ENCODE data around the gene OSBPL1A. TPM values are rescaled to one million over a fixed set of nuclear protein-coding genes. Genes with fewer than 3 reads are reported as not detected.

OSBPL1A gene
- total RNA-seq, 2 experiments from 2014 or later, result 2.9 to 3.4 TPM

- no peak overlapping the region for H3K4me3 Mint-ChIP-seq
- CTCF ChIA-PET, result no interaction called here
- H3K36me3 Mint-ChIP-seq (ENCODE audit: low read depth), result no peaks in the 10 kb centered on the region
- no peak for DNase-seq
- no peak for ATAC-seq
- peaks cover 3% of the 10 kb centered on the region for H3K4me1 Mint-ChIP-seq
- H3K27ac Mint-ChIP-seq, result no peak overlapping the region
- peaks cover 2% of the 10 kb centered on the region for H3K9me3 Mint-ChIP-seq (ENCODE audit: low read depth)
- POLR2A ChIA-PET, result no interaction called here
- peaks cover 28% of the 10 kb centered on the region for H3K27me3 Mint-ChIP-seq
- intact Hi-C loops (cut with DNase I, micrococcal nuclease), result no loop called here
Measured at GRCh38 chr18:24267878-24268277, 129.7 kb downstream of the OSBPL1A start.

GRCh38 chr18:24266131-24266530, 131.5 kb downstream of the OSBPL1A start:
- peaks cover 20% of the 10 kb centered on the region for H3K27me3 Mint-ChIP-seq
- no peaks in the 10 kb centered on the region for H3K4me1 Mint-ChIP-seq
- no peaks in the 10 kb centered on the region for H3K36me3 Mint-ChIP-seq (ENCODE audit: low read depth)
- H3K4me3 Mint-ChIP-seq, result no peak overlapping the region
- H3K9me3 Mint-ChIP-seq (ENCODE audit: low read depth), result peaks cover 2% of the 10 kb centered on the region
- DNase-seq (no peak), ATAC-seq (no peak)
- ChIA-PET POLR2A (no interaction called here), CTCF (no interaction called here)
- intact Hi-C loops (cut with DNase I, micrococcal nuclease), result no loop called here
- H3K27ac Mint-ChIP-seq, result no peak overlapping the region

- DNase-seq (no peak), ATAC-seq (no peak)
- peaks cover 2% of the 10 kb centered on the region for H3K9me3 Mint-ChIP-seq (ENCODE audit: low read depth)
- intact Hi-C loops (cut with DNase I, micrococcal nuclease), result no loop called here
- CTCF ChIA-PET, result no interaction called here
- H3K36me3 Mint-ChIP-seq (ENCODE audit: low read depth), result no peaks in the 10 kb centered on the region
- no peak overlapping the region for H3K4me3 Mint-ChIP-seq
- H3K4me1 Mint-ChIP-seq, result no peaks in the 10 kb centered on the region
- no peak overlapping the region for H3K27ac Mint-ChIP-seq
- POLR2A ChIA-PET, result no interaction called here
- peaks cover 15% of the 10 kb centered on the region for H3K27me3 Mint-ChIP-seq
Measured at GRCh38 chr18:24265502-24266064, 132.0 kb downstream of the OSBPL1A start.

- intact Hi-C loops (cut with DNase I, micrococcal nuclease), result no loop called here
- H3K4me1 Mint-ChIP-seq, result no peaks in the 10 kb centered on the region
- no peak for DNase-seq
- POLR2A ChIA-PET, result interaction anchor here (0.7 kb wide), 1 partner anchor 626 kb away, joined by 3 read pairs; no protein-coding TSS in a partner anchor
- CTCF ChIA-PET, result interaction anchor here (0.8 kb wide), 1 partner anchor 26 kb away, joined by 3 read pairs; no protein-coding TSS in a partner anchor
- no peak overlapping the region for H3K27ac Mint-ChIP-seq
- peaks cover 2% of the 10 kb centered on the region for H3K9me3 Mint-ChIP-seq (ENCODE audit: low read depth)
- ATAC-seq, result no peak
- no peak overlapping the region for H3K4me3 Mint-ChIP-seq
- peaks cover 4% of the 10 kb centered on the region for H3K27me3 Mint-ChIP-seq
- H3K36me3 Mint-ChIP-seq (ENCODE audit: low read depth), result no peaks in the 10 kb centered on the region
Measured at GRCh38 chr18:24263050-24263449, 134.6 kb downstream of the OSBPL1A start.

- no peak overlapping the region for H3K4me3 Mint-ChIP-seq
- intact Hi-C loops (cut with DNase I, micrococcal nuclease), result no loop called here
- DNase-seq (no peak), ATAC-seq (no peak)
- H3K9me3 Mint-ChIP-seq (ENCODE audit: low read depth), result peaks cover 2% of the 10 kb centered on the region
- no peaks in the 10 kb centered on the region for H3K36me3 Mint-ChIP-seq (ENCODE audit: low read depth)
- POLR2A ChIA-PET, result no interaction called here
- CTCF ChIA-PET, result interaction anchor here (0.8 kb wide), 1 partner anchor 27 kb away, joined by 3 read pairs; no protein-coding TSS in a partner anchor
- H3K27ac Mint-ChIP-seq, result no peak overlapping the region
- H3K4me1 Mint-ChIP-seq, result no peaks in the 10 kb centered on the region
- H3K27me3 Mint-ChIP-seq, result peaks cover 4% of the 10 kb centered on the region
Measured at GRCh38 chr18:24262087-24262486, 135.5 kb downstream of the OSBPL1A start.

GRCh38 chr18:24259869-24260641, 137.6 kb downstream of the OSBPL1A start:
- POLR2A ChIA-PET, result no interaction called here

DNA sequence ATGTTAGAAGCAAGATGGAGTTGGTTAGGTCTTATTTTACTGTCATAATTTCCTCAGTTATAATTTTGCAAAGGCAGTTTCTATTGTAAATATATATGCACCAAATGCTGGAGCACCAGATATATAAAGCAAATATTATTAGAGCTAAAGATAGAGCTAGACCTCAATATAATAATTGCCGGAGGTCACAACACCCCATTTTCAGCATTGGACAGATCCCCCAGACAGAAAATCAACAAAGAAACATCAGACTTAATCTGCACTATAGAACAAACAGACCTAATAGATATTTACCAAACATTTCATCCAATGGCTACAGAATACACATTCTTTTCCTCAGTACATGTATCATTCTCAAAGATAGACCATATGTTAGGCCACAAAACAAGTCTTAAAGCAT, 143.6 kb downstream of the OSBPL1A start:
- Mint-ChIP-seq H3K9me3 (ENCODE audit: low read depth) (no peaks in the 10 kb centered on the region), H3K4me1 (no peaks in the 10 kb centered on the region), H3K27ac (no peak overlapping the region), H3K36me3 (ENCODE audit: low read depth) (no peaks in the 10 kb centered on the region), H3K27me3 (peaks cover 4% of the 10 kb centered on the region), H3K4me3 (no peak overlapping the region)
- ATAC-seq (no peak), DNase-seq (no peak)
- intact Hi-C loops (cut with DNase I, micrococcal nuclease), result no loop called here
- ChIA-PET CTCF (no interaction called here), POLR2A (no interaction called here)

More at GRCh38 chr18:24259869-24260641, 137.6 kb downstream of the OSBPL1A start:
- Mint-ChIP-seq H3K9me3 (ENCODE audit: low read depth) (no peaks in the 10 kb centered on the region), H3K4me1 (no peaks in the 10 kb centered on the region), H3K27me3 (no peaks in the 10 kb centered on the region), H3K27ac (no peak overlapping the region), H3K4me3 (no peak overlapping the region), H3K36me3 (ENCODE audit: low read depth) (no peaks in the 10 kb centered on the region)
- CTCF ChIA-PET, result no interaction called here
- DNase-seq (no peak), ATAC-seq (no peak)
- intact Hi-C loops (cut with DNase I, micrococcal nuclease), result no loop called here

DNA sequence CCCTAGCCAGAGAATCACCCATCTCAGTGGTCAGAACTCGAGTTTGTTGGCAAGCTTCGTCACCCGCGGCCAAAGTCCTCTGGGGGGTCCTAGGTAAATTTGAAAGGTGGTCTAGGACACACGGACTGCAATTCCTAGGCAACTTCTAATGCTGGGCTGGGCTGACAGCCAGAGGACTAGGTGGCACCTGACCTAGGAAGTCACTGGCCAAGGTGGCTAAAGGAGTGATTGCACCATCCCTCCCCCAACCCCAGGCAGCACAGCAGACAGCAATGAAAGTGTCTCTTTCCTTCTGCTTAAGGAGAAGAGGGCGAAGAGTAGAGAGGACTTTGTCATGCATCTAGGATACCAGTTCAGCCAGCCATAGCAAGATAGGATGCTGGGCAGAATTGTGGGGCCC, 147.9 kb downstream of the OSBPL1A start:
- H3K4me1 Mint-ChIP-seq, result peaks cover 3% of the 10 kb centered on the region
- no peaks in the 10 kb centered on the region for H3K9me3 Mint-ChIP-seq (ENCODE audit: low read depth)
- ChIA-PET POLR2A (no interaction called here), CTCF (no interaction called here)
- peaks cover 7% of the 10 kb centered on the region for H3K27me3 Mint-ChIP-seq
- H3K27ac Mint-ChIP-seq, result no peak overlapping the region
- DNase-seq (no peak), ATAC-seq (no peak)
- H3K36me3 Mint-ChIP-seq (ENCODE audit: low read depth), result no peaks in the 10 kb centered on the region
- no peak overlapping the region for H3K4me3 Mint-ChIP-seq
- intact Hi-C loops (cut with DNase I, micrococcal nuclease), result no loop called here

- no peak overlapping the region for H3K27ac Mint-ChIP-seq
- ATAC-seq (no peak), DNase-seq (no peak)
- H3K9me3 Mint-ChIP-seq (ENCODE audit: low read depth), result no peaks in the 10 kb centered on the region
- H3K4me1 Mint-ChIP-seq, result peaks cover 3% of the 10 kb centered on the region
- ChIA-PET POLR2A (no interaction called here), CTCF (no interaction called here)
- peaks cover 7% of the 10 kb centered on the region for H3K27me3 Mint-ChIP-seq
- intact Hi-C loops (cut with DNase I, micrococcal nuclease), result no loop called here
- H3K36me3 Mint-ChIP-seq (ENCODE audit: low read depth), result no peaks in the 10 kb centered on the region
- H3K4me3 Mint-ChIP-seq, result no peak overlapping the region
Measured at GRCh38 chr18:24248359-24248758, 149.3 kb downstream of the OSBPL1A start.

- Mint-ChIP-seq H3K4me3 (no peak overlapping the region), H3K9me3 (ENCODE audit: low read depth) (no peaks in the 10 kb centered on the region), H3K27me3 (peaks cover 3% of the 10 kb centered on the region), H3K4me1 (peaks cover 3% of the 10 kb centered on the region), H3K36me3 (ENCODE audit: low read depth) (no peaks in the 10 kb centered on the region), H3K27ac (no peak overlapping the region)
- ChIA-PET POLR2A (no interaction called here), CTCF (no interaction called here)
- intact Hi-C loops (cut with DNase I, micrococcal nuclease), result no loop called here
- DNase-seq (peak; percentile 20), ATAC-seq (peak; percentile 85)
Measured at GRCh38 chr18:24246143-24246542, 151.5 kb downstream of the OSBPL1A start.

DNA sequence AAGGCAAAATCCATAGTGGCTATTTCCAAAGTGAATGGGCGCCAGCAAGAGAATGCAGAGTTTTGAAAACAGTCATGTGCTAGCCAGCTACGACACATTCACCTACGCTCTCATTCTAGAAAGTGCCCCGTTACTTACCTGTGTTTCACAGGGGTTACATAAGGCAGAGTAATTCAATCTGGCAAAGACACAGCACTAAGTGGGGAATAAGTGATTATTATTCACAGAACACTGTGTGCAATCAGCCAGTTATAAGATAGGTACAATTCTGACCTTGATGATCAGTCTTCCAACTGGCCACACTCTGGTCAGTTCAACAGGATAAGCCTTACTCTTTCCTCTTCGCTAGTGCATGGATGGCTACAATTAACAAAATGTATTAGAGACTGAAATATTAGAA, 152.9 kb downstream of the OSBPL1A start:
- H3K36me3 Mint-ChIP-seq (ENCODE audit: low read depth), result no peaks in the 10 kb centered on the region
- H3K27ac Mint-ChIP-seq, result no peak overlapping the region
- H3K9me3 Mint-ChIP-seq (ENCODE audit: low read depth), result no peaks in the 10 kb centered on the region
- POLR2A ChIA-PET, result no interaction called here
- DNase-seq, result no peak
- CTCF ChIA-PET, result no interaction called here
- peaks cover 3% of the 10 kb centered on the region for H3K27me3 Mint-ChIP-seq
- intact Hi-C loops (cut with DNase I, micrococcal nuclease), result no loop called here
- H3K4me3 Mint-ChIP-seq, result no peak overlapping the region
- ATAC-seq, result no peak
- H3K4me1 Mint-ChIP-seq, result peaks cover 3% of the 10 kb centered on the region

DNA sequence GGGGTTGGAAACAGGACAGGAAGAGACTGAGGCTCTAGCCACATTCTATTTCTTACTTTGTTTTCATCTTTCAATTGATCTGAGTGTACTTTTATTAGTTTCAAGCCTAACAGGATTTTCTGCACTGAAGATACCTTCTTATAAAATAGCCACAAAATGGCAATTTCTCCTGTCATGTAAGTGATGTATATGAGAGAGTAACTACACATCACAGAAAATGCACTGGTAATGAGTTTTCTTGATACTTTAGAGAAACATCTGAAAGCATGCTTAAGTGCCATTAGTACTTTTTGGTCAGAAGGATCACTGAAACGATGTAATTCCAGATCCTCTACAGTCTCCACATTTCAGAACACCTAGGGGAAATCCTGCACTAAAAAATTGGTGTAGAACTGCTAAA, 153.9 kb downstream of the OSBPL1A start:
- no peak overlapping the region for H3K4me3 Mint-ChIP-seq
- no peaks in the 10 kb centered on the region for H3K36me3 Mint-ChIP-seq (ENCODE audit: low read depth)
- ATAC-seq, result no peak
- POLR2A ChIA-PET, result no interaction called here
- H3K4me1 Mint-ChIP-seq, result peaks cover 3% of the 10 kb centered on the region
- no peak for DNase-seq
- intact Hi-C loops (cut with DNase I, micrococcal nuclease), result no loop called here
- peaks cover 3% of the 10 kb centered on the region for H3K27me3 Mint-ChIP-seq
- CTCF ChIA-PET, result no interaction called here
- no peaks in the 10 kb centered on the region for H3K9me3 Mint-ChIP-seq (ENCODE audit: low read depth)
- H3K27ac Mint-ChIP-seq, result no peak overlapping the region
